ENCODE measurements around the gene ZFPM1.

GRCh38 chr16:88458773-88459235, 5.7 kb downstream of the ZFPM1 start:
- TF ChIP-seq POLR2A (IDR thresholded peaks at IDR 0.05) (no peak), CTCF (IDR thresholded peaks at IDR 0.05) (no peak), POLR2AphosphoS5 (IDR thresholded peaks at IDR 0.05) (no peak), EP300 (IDR thresholded peaks at IDR 0.05) (no peak)
